Ascending aorta (tissue), 2 donors: Measurements from ENCODE around the gene PPAT. TPM values are rescaled to one million over a fixed set of nuclear protein-coding genes. Genes with fewer than 3 reads are reported as not detected.

ENCODE experiments used
- DNase-seq, 2 donors: peaks; one replicate each; pipeline ENCODE4 v3.0.0-alpha.2; 2019; ENCODE audit warnings: low spot score in 2 of 2
- H3K27ac ChIP-seq, 2 donors: fragments of 200-600 bp; sonication (generic); one replicate each; pipeline ENCODE4 v1.5.1; 2016 to 2017; ENCODE audit warnings: mild to moderate bottlenecking in 1 of 2
- H3K27me3 ChIP-seq: fragments of 200-600 bp; sonication (generic); one replicate; pipeline ENCODE4 v1.5.1; 2017
- H3K36me3 ChIP-seq, 2 donors: fragments of 200-600 bp; sonication (generic); one replicate each; pipeline ENCODE4 v1.5.1; 2016
- H3K4me1 ChIP-seq, 2 donors: fragments of 200-600 bp; sonication (generic); one replicate each; pipeline ENCODE4 v1.5.1; 2016 to 2017; ENCODE audit warnings: mild to moderate bottlenecking in 1 of 2
- H3K4me3 ChIP-seq, 2 donors: fragments of 200-600 bp; sonication (generic); one replicate each; pipeline ENCODE4 v1.5.1; 2016 to 2017; ENCODE audit warnings: mild to moderate bottlenecking in 1 of 2
- H3K9me3 ChIP-seq, 2 donors: fragments of 200-600 bp; sonication (generic); one replicate each; pipeline ENCODE4 v1.5.1; 2016
- CTCF ChIP-seq, 3 experiments: fragments of 200-600 bp in 2 of 3; fragments of 450-650 bp in 1 of 3; sonication (generic) in 2 of 3; IDR thresholded peaks; one replicate each; pipeline ENCODE4 v1.5.1; 2016 to 2019; ENCODE audit warnings: antibody characterized with exemption in 3 of 3, mild to moderate bottlenecking in 1 of 3, moderate library complexity in 1 of 3
- intact Hi-C: fragments of 100-400 bp; cut with DNase I; formaldehyde crosslinking; loops from one replicate; pipeline ENCODE4 v1.15.1; 2023
- total RNA-seq: library from RNA; depleted of rRNA; stranded (reverse); fragments of >200 nt; gene quantifications from one replicate; pipeline ENCODE4 v1.1.0, GENCODE V29; 2016

Gene PPAT
- total RNA-seq, 1 donor from 2014 or later = 3.6 TPM

GRCh38 chr4:56345458-56345857 lies 90.0 kb downstream of the PPAT start:
- no peaks in the 10 kb centered on the region for H3K9me3 ChIP-seq
- H3K27ac ChIP-seq = no peak overlapping the region
- DNase-seq = no peak
- H3K27me3 ChIP-seq = no peaks in the 10 kb centered on the region
- H3K4me3 ChIP-seq = no peak overlapping the region
- no peaks in the 10 kb centered on the region for H3K4me1 ChIP-seq
- no peak for TF ChIP-seq CTCF (IDR thresholded peaks at IDR 0.05)
- H3K36me3 ChIP-seq = peaks cover 18 to 33% of the 10 kb centered on the region in 2 donors
- intact Hi-C loops = no loop called here

Other genes starting within 250 kb of the PPAT start
- 4.0 TPM for gene AASDH, start 48.1 kb downstream of the PPAT start, total RNA-seq
- 9.6 TPM for gene PAICS, start 645 bp upstream of the PPAT start, total RNA-seq
- gene SRP72, start 32.0 kb upstream of the PPAT start, total RNA-seq = 89.4 TPM
- not detected for gene ARL9, start 70.2 kb upstream of the PPAT start, total RNA-seq
- 54.2 TPM for gene HOPX, start 245.7 kb upstream of the PPAT start, total RNA-seq